ENCODE data around the gene ISG20.

ISG20 gene

DNA sequence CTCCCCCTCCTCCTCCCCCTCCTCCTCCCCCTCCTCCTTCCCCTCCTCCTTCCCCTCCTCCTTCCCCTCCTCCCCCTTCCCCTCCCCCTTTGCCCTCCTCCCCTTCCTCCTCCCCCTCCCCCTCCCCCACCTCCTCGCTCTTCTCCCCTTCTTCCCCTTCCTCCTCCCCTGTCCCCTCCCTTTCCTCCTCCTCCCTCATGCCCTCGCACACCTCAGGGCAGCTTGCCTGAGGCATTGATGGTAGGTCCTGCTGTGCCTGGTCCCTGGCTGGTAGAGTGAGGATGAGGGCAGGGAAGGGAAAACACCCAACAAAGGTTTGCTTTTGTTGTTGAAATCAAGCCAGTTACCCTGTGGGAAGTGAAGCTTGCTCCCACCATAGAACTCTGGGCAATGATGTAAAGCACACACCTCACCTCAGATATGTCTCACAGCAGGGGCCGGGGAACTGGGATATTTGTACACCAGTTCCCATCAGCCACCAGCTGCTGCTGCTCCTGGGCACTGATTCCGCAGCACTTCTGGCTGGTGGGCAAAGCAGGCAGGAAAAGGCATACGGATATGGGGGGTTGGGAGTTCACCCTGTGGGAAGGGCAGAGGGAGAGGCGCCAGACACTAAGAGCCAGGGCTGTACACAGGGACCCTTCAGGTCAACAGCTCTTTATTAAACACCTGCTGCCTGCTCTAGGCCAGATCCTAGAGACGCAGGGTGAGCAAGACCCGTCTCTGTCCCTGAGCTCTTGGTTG, 13.8 kb downstream of the ISG20 start:
- no peak for TF ChIP-seq FOXM1 (IDR thresholded peaks at IDR 0.05; ENCODE audit: borderline replicate concordance, low read depth)
- TF ChIP-seq, protein P1, sequence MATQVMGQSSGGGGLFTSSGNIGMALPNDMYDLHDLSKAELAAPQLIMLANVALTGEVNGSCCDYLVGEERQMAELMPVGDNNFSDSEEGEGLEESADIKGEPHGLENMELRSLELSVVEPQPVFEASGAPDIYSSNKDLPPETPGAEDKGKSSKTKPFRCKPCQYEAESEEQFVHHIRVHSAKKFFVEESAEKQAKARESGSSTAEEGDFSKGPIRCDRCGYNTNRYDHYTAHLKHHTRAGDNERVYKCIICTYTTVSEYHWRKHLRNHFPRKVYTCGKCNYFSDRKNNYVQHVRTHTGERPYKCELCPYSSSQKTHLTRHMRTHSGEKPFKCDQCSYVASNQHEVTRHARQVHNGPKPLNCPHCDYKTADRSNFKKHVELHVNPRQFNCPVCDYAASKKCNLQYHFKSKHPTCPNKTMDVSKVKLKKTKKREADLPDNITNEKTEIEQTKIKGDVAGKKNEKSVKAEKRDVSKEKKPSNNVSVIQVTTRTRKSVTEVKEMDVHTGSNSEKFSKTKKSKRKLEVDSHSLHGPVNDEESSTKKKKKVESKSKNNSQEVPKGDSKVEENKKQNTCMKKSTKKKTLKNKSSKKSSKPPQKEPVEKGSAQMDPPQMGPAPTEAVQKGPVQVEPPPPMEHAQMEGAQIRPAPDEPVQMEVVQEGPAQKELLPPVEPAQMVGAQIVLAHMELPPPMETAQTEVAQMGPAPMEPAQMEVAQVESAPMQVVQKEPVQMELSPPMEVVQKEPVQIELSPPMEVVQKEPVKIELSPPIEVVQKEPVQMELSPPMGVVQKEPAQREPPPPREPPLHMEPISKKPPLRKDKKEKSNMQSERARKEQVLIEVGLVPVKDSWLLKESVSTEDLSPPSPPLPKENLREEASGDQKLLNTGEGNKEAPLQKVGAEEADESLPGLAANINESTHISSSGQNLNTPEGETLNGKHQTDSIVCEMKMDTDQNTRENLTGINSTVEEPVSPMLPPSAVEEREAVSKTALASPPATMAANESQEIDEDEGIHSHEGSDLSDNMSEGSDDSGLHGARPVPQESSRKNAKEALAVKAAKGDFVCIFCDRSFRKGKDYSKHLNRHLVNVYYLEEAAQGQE (IDR thresholded peaks at IDR 0.05; ENCODE audit: low read depth) = no peak
- TF ChIP-seq EP300 (IDR thresholded peaks at IDR 0.05; ENCODE audit: borderline replicate concordance) = no peak
- no peak for TF ChIP-seq EGR1 (IDR thresholded peaks at IDR 0.05)
- TF ChIP-seq, protein P2, sequence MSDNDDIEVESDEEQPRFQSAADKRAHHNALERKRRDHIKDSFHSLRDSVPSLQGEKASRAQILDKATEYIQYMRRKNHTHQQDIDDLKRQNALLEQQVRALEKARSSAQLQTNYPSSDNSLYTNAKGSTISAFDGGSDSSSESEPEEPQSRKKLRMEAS (IDR thresholded peaks at IDR 0.05) = no peak
- no peak for TF ChIP-seq RAD21 (IDR thresholded peaks at IDR 0.05; ENCODE audit: low read depth)
- TF ChIP-seq CREB1 (IDR thresholded peaks at IDR 0.05; ENCODE audit: low read depth) = no peak

DNA sequence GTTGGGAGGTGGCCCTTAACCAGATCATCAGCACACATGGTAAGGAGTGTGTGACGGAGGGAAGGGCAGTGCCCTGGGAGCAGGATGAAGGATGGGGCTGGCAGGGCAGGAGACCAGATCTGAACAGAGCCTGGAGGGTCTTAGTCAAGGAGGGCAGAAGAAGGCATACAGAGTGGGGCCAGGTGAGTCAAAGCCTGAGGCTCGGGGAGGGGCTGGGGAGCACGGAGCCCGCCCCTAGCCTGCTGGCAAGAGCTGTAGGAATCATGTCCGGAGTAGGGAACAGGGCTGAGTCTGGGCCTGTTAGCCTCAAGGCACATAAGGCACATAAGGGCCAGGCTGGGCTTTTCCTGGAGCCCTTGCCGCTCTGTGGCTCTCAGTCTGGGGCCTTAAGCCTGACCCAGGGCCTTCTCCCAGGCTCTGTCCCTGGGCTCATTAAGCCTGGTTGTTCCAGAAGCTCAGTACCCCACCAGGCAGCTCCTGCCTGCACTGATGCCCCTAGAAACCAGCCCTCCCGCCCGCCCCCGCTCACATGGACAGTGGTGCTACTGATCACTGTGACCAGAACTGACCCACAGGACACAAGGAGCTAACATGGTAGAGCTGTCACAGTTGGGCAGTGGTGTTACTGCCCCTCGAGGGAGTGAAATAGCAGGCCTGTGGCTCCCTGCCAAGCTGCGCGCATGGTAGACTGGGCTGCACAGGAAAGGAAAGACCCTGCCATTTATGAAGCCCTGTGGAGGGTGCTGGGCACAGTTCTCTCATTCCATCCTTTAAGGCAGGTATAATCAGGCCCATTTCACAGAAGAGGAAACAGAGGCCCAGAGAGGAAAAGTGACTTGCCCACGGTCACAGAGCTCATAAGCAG, 14.6 kb downstream of the ISG20 start:
- no peak for TF ChIP-seq EP300 (IDR thresholded peaks at IDR 0.05; ENCODE audit: borderline replicate concordance)
- no peak for TF ChIP-seq ZBTB7A (IDR thresholded peaks at IDR 0.05; ENCODE audit: low read depth)
- no peak for TF ChIP-seq EGR1 (IDR thresholded peaks at IDR 0.05)
- TF ChIP-seq, protein P1 (IDR thresholded peaks at IDR 0.05; ENCODE audit: low read depth) = no peak
- no peak for TF ChIP-seq YY1 (IDR thresholded peaks at IDR 0.05; ENCODE audit: low read depth)
- TF ChIP-seq NFIC (IDR thresholded peaks at IDR 0.05) = no peak
- TF ChIP-seq RAD21 (IDR thresholded peaks at IDR 0.05; ENCODE audit: low read depth) = no peak

DNA sequence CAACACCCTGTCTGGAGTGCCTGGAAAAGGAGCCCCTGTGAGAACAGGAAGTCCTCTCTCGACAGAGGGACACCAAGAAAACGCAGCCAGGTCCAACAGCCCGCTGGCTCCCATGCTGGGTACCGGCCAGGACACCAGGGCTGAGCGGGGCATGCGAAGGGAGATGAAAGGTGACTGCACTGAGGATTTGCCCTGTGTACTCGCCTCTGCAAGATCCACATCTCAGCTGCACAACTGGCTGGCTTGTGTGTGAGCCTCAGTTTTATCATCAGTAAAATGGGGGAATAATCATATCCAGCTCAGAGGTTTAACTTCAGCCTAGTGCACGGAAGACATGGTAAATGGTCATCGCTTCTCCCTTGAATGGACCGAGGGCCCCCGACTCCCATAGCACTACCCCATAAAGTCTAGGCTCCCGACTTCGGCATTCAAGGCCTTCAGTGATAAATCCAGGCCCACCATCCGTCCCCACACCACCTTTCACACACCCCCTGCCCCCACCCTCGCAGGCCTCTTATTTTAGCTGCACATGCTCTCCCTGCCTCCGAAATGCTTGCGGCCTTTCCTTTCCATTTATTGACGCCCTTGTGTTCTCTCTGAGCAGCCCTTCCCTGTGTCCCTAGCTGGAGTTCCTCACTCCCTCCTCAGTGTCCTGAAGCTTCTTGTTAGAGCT, 15.8 kb downstream of the ISG20 start:
- no peak for TF ChIP-seq EP300 (IDR thresholded peaks at IDR 0.05; ENCODE audit: borderline replicate concordance)
- TF ChIP-seq TAF1 (IDR thresholded peaks at IDR 0.05; ENCODE audit: low read depth) = no peak
- no peak for TF ChIP-seq RAD21 (IDR thresholded peaks at IDR 0.05; ENCODE audit: low read depth)
- TF ChIP-seq EGR1 (IDR thresholded peaks at IDR 0.05) = no peak
- TF ChIP-seq CREB1 (IDR thresholded peaks at IDR 0.05; ENCODE audit: low read depth) = no peak
- TF ChIP-seq, protein P1 (IDR thresholded peaks at IDR 0.05; ENCODE audit: low read depth) = no peak
- no peak for TF ChIP-seq YY1 (IDR thresholded peaks at IDR 0.05; ENCODE audit: low read depth)
- no peak for TF ChIP-seq CEBPB (IDR thresholded peaks at IDR 0.05)
- no peak for TF ChIP-seq FOXM1 (IDR thresholded peaks at IDR 0.05; ENCODE audit: borderline replicate concordance, low read depth)
- TF ChIP-seq, protein P3, sequence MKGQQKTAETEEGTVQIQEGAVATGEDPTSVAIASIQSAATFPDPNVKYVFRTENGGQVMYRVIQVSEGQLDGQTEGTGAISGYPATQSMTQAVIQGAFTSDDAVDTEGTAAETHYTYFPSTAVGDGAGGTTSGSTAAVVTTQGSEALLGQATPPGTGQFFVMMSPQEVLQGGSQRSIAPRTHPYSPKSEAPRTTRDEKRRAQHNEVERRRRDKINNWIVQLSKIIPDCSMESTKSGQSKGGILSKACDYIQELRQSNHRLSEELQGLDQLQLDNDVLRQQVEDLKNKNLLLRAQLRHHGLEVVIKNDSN (IDR thresholded peaks at IDR 0.05) = no peak
- no peak for TF ChIP-seq ZBTB7A (IDR thresholded peaks at IDR 0.05; ENCODE audit: low read depth)
- no peak for TF ChIP-seq TCF12 (IDR thresholded peaks at IDR 0.05; ENCODE audit: low read depth)
- TF ChIP-seq NFIC (IDR thresholded peaks at IDR 0.05) = no peak
- no peak for TF ChIP-seq TEAD4 (IDR thresholded peaks at IDR 0.05)
- TF ChIP-seq, protein P2 (IDR thresholded peaks at IDR 0.05) = no peak

DNA sequence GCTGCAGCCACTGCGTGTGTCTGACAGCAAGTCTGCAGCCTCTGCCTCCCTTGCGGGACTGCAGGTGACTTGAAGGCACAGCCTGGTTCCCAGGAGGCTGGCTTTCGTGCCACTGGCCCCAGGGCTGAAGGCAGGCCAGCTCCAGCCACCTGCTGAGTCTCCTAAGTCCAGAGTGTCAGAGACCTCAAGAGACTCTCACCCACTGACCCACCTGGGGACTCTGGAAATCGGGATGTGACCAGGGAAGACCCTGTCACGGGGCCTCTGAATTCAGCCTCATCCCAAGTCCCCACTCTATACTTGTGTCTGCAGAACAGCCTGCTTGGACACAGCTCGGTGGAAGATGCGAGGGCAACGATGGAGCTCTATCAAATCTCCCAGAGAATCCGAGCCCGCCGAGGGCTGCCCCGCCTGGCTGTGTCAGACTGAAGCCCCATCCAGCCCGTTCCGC, 16.3 kb downstream of the ISG20 start:
- TF ChIP-seq FOXM1 (IDR thresholded peaks at IDR 0.05; ENCODE audit: borderline replicate concordance, low read depth) = no peak
- TF ChIP-seq, protein P3 (IDR thresholded peaks at IDR 0.05) = no peak
- no peak for TF ChIP-seq CREB1 (IDR thresholded peaks at IDR 0.05; ENCODE audit: low read depth)
- TF ChIP-seq RAD21 (IDR thresholded peaks at IDR 0.05; ENCODE audit: low read depth) = no peak
- no peak for TF ChIP-seq CEBPB (IDR thresholded peaks at IDR 0.05)
- no peak for TF ChIP-seq TEAD4 (IDR thresholded peaks at IDR 0.05)
- no peak for TF ChIP-seq YY1 (IDR thresholded peaks at IDR 0.05; ENCODE audit: low read depth)
- TF ChIP-seq ZBTB7A (IDR thresholded peaks at IDR 0.05; ENCODE audit: low read depth) = no peak
- TF ChIP-seq, protein P2 (IDR thresholded peaks at IDR 0.05) = no peak

Data from Ishikawa (cell line).